ENCODE results near the gene YAP1.

DNA sequence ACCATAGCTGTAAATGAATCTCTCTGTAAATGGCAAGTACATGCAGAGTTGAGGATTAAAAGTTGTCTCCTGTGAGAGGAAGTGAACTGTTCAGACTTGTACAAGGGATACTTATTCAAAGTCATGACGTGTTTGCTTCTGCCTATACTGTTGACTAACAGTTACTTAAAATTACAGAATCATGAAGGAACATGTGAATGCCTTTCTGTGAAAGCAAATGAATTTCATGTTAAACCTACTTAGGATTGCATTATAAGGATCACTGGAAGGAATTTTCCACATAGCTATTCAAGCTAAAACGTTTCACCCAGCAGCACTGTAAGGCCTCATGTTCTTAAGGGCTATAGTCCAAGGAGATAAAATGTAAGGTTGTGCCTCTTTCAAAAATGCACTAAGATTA, 113.6 kb downstream of the YAP1 start:
- TF ChIP-seq, protein P1, sequence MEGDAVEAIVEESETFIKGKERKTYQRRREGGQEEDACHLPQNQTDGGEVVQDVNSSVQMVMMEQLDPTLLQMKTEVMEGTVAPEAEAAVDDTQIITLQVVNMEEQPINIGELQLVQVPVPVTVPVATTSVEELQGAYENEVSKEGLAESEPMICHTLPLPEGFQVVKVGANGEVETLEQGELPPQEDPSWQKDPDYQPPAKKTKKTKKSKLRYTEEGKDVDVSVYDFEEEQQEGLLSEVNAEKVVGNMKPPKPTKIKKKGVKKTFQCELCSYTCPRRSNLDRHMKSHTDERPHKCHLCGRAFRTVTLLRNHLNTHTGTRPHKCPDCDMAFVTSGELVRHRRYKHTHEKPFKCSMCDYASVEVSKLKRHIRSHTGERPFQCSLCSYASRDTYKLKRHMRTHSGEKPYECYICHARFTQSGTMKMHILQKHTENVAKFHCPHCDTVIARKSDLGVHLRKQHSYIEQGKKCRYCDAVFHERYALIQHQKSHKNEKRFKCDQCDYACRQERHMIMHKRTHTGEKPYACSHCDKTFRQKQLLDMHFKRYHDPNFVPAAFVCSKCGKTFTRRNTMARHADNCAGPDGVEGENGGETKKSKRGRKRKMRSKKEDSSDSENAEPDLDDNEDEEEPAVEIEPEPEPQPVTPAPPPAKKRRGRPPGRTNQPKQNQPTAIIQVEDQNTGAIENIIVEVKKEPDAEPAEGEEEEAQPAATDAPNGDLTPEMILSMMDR (IDR thresholded peaks at IDR 0.05), result no peak
- TF ChIP-seq POLR2A (IDR thresholded peaks at IDR 0.05), result no peak

Measured in uterus (tissue), 2 donors.